ENCODE measurements around the gene ZNF71. TPM values are rescaled to one million over a fixed set of nuclear protein-coding genes. Genes with fewer than 3 reads are reported as not detected.
A peak's percentile ranks its signal among the peaks of the same experiment; 100 is the strongest.

Gene ZNF71
- total RNA-seq, 2 donors from 2014 or later: 6.9 to 9.8 TPM

DNA sequence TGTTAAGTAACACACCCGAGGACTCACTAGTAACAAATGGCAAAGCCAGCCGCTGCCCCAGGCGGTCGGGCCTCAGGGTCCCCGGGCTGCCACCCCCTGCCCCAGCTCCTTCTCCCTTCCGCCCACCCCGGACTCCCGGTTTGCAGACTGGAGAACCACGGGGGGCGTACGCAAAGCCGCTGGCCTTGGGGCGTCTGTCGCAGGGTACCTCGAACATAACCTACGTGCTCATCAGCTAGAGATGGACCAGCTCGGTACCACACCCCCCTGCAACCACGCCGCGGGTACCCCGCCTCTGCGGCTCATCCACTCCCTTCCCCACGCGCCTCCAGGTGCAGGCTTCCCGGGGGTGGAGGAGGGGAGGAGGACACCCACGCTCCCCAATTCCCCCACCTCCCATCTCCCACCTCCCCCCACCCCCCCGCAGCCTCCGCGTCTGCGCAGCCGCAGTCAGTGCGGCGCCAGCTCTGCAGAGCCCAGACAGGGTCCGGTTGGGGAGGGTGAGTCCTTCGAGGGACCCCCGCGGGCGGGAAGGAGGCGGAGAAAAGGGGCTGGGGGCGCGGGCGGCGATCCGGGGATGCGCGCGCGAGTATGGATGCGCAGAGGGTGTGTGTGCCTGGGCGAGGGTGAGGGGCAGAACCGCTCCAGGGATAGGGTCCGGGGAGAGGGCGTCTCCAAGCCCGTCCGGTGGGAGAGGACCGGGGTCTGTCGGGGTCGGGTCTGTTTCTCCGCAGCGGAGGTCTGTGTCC lies 47.8 kb downstream of the ZNF71 start, which contains the start of gene SMIM17:
Gene SMIM17, plus strand, starts transcription at position 449 of the 749 bp plus-strand sequence. CDS start 2,509 bp downstream, outside the sequence.
- TF ChIP-seq, protein P1, sequence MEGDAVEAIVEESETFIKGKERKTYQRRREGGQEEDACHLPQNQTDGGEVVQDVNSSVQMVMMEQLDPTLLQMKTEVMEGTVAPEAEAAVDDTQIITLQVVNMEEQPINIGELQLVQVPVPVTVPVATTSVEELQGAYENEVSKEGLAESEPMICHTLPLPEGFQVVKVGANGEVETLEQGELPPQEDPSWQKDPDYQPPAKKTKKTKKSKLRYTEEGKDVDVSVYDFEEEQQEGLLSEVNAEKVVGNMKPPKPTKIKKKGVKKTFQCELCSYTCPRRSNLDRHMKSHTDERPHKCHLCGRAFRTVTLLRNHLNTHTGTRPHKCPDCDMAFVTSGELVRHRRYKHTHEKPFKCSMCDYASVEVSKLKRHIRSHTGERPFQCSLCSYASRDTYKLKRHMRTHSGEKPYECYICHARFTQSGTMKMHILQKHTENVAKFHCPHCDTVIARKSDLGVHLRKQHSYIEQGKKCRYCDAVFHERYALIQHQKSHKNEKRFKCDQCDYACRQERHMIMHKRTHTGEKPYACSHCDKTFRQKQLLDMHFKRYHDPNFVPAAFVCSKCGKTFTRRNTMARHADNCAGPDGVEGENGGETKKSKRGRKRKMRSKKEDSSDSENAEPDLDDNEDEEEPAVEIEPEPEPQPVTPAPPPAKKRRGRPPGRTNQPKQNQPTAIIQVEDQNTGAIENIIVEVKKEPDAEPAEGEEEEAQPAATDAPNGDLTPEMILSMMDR (IDR thresholded peaks at IDR 0.05): no peak
- Histone ChIP-seq H3K4me1 (no peaks in the 10 kb centered on the region), H3K27ac (no peak within 1 kb of the TSS), H3K36me3 (no peaks in the 10 kb centered on the region), H3K9me3 (peaks cover 3% of the 10 kb centered on the region in 2 donors), H3K27me3 (peaks cover 0 to 10% of the 10 kb centered on the region in 2 donors), H3K4me3 (no peak within 1 kb of the TSS)
- DNase-seq (ENCODE audit: low spot score): no peak

DNA sequence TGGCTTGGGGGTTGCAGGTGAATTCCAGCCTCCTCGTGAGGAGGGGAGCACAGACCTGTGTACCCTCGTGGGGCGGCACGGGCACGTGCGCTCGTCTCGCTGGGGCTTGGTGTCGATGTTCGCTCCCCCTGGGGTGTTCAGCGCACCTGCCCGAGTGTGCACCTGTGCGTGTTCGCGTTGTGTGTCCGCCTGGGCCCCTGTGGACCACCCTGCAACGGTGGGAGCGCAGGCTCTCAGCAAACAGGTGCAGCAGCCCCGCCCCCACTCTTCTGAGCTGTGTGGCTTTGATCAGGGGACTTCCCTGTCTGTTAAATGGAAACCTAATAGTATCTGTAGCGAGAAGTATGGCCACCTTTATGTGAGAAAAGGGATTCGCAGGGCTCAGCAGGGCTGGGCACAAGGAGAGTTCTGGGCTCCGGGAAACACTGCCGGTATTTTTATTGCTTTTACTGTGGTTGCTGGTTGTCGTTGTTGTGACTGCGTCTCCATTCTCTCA lies 48.4 kb downstream of the ZNF71 start:
- TF ChIP-seq, protein P1 (IDR thresholded peaks at IDR 0.05): no peak
- H3K4me1 ChIP-seq: no peaks in the 10 kb centered on the region
- H3K27ac ChIP-seq: no peak overlapping the region
- peaks cover 0 to 10% of the 10 kb centered on the region in 2 donors for H3K27me3 ChIP-seq
- peaks cover 3% of the 10 kb centered on the region in 2 donors for H3K9me3 ChIP-seq
- no peak overlapping the region for H3K4me3 ChIP-seq
- DNase-seq (ENCODE audit: low spot score): no peak
- no peaks in the 10 kb centered on the region for H3K36me3 ChIP-seq

DNA sequence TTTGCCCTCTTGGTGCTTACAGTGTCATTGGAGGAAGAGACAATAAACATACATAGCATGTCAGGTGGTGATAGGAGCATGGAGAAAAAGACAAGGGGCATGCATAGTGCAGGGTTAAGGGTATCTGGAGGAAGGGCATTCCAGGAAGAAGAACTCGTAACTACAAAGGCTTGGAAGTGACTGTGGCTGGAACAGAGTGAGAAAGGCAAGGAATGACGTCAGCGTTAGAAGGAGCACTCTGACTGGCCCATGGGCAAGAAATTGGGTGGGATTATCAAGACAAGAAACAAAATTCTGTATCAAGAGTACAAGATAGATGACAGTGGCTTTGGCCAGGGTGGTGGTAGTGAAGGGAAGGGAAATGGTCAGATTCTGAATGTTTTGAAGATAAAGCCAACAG lies 59.0 kb downstream of the ZNF71 start:
- Histone ChIP-seq H3K9me3 (no peaks in the 10 kb centered on the region), H3K4me1 (no peaks in the 10 kb centered on the region), H3K36me3 (no peaks in the 10 kb centered on the region), H3K27me3 (no peaks in the 10 kb centered on the region), H3K27ac (no peak overlapping the region), H3K4me3 (no peak overlapping the region)
- TF ChIP-seq, protein P1 (IDR thresholded peaks at IDR 0.05): no peak
- DNase-seq (ENCODE audit: low spot score): no peak

DNA sequence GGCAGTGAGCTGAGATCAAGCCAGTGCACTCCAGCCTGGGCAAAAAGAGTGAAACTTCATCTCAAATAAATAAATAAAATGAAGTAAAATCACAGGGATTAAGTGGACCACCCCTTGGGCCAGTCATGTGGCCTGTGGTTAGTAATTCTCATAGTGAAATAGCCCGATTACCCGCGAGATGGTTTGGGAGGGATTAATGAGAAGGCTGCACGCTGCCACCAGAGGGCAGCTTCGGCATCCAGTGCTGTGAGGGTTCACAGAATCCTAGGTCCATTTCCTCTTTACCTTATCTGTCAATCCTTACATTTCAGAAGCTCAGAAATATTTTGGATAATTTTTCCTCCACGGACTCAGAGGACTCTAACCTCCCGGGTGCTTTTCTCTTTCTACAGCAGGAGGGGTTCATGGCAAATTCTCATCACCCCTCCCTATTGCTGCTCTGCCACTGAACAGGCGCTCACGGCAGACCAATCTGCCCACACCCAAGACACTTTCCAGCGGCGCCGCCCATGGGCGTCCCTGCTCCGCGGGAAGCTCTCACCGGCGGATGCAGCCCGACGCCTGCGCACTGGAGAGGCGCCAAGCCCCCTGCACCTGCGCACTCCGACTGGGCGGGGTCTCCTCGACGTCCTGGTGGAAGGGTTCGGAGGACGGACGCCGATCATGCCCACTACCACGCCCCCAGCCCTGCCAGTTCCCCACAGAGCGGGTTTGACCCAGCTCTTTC lies 65.4 kb downstream of the ZNF71 start:
- Histone ChIP-seq H3K36me3 (peaks cover 14% of the 10 kb centered on the region), H3K9me3 (no peaks in the 10 kb centered on the region), H3K4me3 (peak overlapping the region; percentile 9 to 33), H3K4me1 (peaks cover 0 to 9% of the 10 kb centered on the region in 2 donors), H3K27me3 (no peaks in the 10 kb centered on the region), H3K27ac (no peak overlapping the region)
- TF ChIP-seq, protein P1 (IDR thresholded peaks at IDR 0.05): peak; percentile 13 to 62
- no peak for DNase-seq (ENCODE audit: low spot score)

DNA sequence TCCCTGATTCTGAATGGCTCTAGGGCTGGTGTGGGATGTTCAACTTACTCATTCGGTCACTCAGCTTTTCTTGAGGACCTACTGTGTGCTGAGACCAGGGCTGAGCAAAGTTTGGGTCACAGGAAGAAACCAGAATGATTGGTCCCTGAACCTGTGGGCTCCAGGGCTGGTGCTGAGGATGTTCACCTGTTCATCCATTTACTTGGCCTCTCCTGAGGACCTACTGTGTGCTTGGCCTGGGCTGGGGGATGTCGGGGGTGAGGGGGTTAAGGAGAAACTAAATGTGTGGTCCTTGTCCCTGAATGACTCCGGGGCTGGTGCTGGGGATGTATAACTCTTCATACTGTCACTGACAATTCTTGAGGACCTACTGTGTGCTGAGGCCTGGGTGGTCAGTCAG lies 66.1 kb downstream of the ZNF71 start:
- Histone ChIP-seq H3K9me3 (no peaks in the 10 kb centered on the region), H3K27ac (no peak overlapping the region), H3K36me3 (peaks cover 14% of the 10 kb centered on the region), H3K4me1 (peaks cover 0 to 9% of the 10 kb centered on the region in 2 donors), H3K27me3 (no peaks in the 10 kb centered on the region), H3K4me3 (no peak overlapping the region)
- TF ChIP-seq, protein P1 (IDR thresholded peaks at IDR 0.05): no peak
- DNase-seq (ENCODE audit: low spot score): no peak
